ENCODE data around the gene C6orf136. TPM values are rescaled to one million over a fixed set of nuclear protein-coding genes. Genes with fewer than 3 reads are reported as not detected.

The C6orf136 gene
- total RNA-seq, 1 donor from 2014 or later, result 13.4 TPM

- Mint-ChIP-seq H3K27me3 (ENCODE audit: low read depth) (no peaks in the 10 kb centered on the region), H3K4me3 (ENCODE audit: unreplicated experiment) (peak within 1 kb of the TSS; percentile 81), H3K9me3 (ENCODE audit: low read depth) (no peaks in the 10 kb centered on the region), H3K27ac (ENCODE audit: unreplicated experiment) (peak within 1 kb of the TSS; percentile 89), H3K4me1 (ENCODE audit: low read depth) (peaks cover 25% of the 10 kb centered on the region), H3K36me3 (ENCODE audit: low read depth) (peaks cover 15% of the 10 kb centered on the region)
- TF ChIP-seq, protein P1, sequence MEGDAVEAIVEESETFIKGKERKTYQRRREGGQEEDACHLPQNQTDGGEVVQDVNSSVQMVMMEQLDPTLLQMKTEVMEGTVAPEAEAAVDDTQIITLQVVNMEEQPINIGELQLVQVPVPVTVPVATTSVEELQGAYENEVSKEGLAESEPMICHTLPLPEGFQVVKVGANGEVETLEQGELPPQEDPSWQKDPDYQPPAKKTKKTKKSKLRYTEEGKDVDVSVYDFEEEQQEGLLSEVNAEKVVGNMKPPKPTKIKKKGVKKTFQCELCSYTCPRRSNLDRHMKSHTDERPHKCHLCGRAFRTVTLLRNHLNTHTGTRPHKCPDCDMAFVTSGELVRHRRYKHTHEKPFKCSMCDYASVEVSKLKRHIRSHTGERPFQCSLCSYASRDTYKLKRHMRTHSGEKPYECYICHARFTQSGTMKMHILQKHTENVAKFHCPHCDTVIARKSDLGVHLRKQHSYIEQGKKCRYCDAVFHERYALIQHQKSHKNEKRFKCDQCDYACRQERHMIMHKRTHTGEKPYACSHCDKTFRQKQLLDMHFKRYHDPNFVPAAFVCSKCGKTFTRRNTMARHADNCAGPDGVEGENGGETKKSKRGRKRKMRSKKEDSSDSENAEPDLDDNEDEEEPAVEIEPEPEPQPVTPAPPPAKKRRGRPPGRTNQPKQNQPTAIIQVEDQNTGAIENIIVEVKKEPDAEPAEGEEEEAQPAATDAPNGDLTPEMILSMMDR (IDR thresholded peaks at IDR 0.05), result peak; percentile 72
- peak; percentile 95 for DNase-seq (ENCODE audit: low spot score)
Observed at GRCh38 chr6:30626484-30627366, 20.2 kb upstream of the C6orf136 start, which contains the start of gene ATAT1. Gene ATAT1 (plus strand): TSS chr6:30626874.

GRCh38 chr6:30635834-30636233 lies 11.1 kb upstream of the C6orf136 start:
- Mint-ChIP-seq H3K27me3 (ENCODE audit: low read depth) (no peaks in the 10 kb centered on the region), H3K27ac (ENCODE audit: unreplicated experiment) (no peak overlapping the region), H3K4me1 (ENCODE audit: low read depth) (no peaks in the 10 kb centered on the region), H3K4me3 (ENCODE audit: unreplicated experiment) (no peak overlapping the region), H3K36me3 (ENCODE audit: low read depth) (peaks cover 24% of the 10 kb centered on the region), H3K9me3 (ENCODE audit: low read depth) (no peaks in the 10 kb centered on the region)
- TF ChIP-seq, protein P1 (IDR thresholded peaks at IDR 0.05), result no peak
- DNase-seq (ENCODE audit: low spot score), result no peak

- H3K9me3 Mint-ChIP-seq (ENCODE audit: low read depth), result no peaks in the 10 kb centered on the region
- TF ChIP-seq, protein P1 (IDR thresholded peaks at IDR 0.05), result peak; percentile 23
- no peak for DNase-seq (ENCODE audit: low spot score)
- H3K36me3 Mint-ChIP-seq (ENCODE audit: low read depth), result peaks cover 15% of the 10 kb centered on the region
- H3K4me1 Mint-ChIP-seq (ENCODE audit: low read depth), result no peaks in the 10 kb centered on the region
- H3K27me3 Mint-ChIP-seq (ENCODE audit: low read depth), result no peaks in the 10 kb centered on the region
- H3K27ac Mint-ChIP-seq (ENCODE audit: unreplicated experiment), result no peak overlapping the region
- no peak overlapping the region for H3K4me3 Mint-ChIP-seq (ENCODE audit: unreplicated experiment)
Observed at GRCh38 chr6:30640481-30640880, 6.5 kb upstream of the C6orf136 start.

DNA sequence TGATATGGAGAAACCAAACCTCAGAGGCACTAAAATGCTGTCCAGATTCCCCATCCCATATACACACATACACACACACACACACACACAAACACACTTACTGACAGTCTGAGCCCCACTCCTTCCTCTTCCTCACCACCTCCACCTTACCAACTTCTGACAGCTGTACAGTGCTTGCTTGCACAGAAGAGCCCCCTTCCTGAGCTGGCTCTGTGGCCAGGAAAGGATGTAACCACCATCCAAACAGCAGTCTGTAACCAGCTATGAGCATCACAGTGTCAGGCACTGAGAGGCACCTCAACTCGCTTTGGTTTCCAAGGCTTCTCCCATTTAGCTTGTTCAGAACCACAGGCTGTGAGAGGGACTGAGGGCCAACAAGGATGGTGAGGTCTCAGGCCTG lies 5.9 kb upstream of the C6orf136 start:
- TF ChIP-seq, protein P1 (IDR thresholded peaks at IDR 0.05), result no peak
- Mint-ChIP-seq H3K27ac (ENCODE audit: unreplicated experiment) (no peak overlapping the region), H3K4me3 (ENCODE audit: unreplicated experiment) (no peak overlapping the region), H3K9me3 (ENCODE audit: low read depth) (no peaks in the 10 kb centered on the region), H3K4me1 (ENCODE audit: low read depth) (peaks cover 3% of the 10 kb centered on the region), H3K27me3 (ENCODE audit: low read depth) (no peaks in the 10 kb centered on the region), H3K36me3 (ENCODE audit: low read depth) (peaks cover 12% of the 10 kb centered on the region)
- DNase-seq (ENCODE audit: low spot score), result no peak

GRCh38 chr6:30643656-30644055 lies 3.3 kb upstream of the C6orf136 start:
- Mint-ChIP-seq H3K27me3 (ENCODE audit: low read depth) (no peaks in the 10 kb centered on the region), H3K4me1 (ENCODE audit: low read depth) (peaks cover 17% of the 10 kb centered on the region), H3K9me3 (ENCODE audit: low read depth) (no peaks in the 10 kb centered on the region), H3K27ac (ENCODE audit: unreplicated experiment) (peak overlapping the region; percentile 54), H3K4me3 (ENCODE audit: unreplicated experiment) (no peak overlapping the region), H3K36me3 (ENCODE audit: low read depth) (peaks cover 12% of the 10 kb centered on the region)
- DNase-seq (ENCODE audit: low spot score), result no peak
- TF ChIP-seq, protein P1 (IDR thresholded peaks at IDR 0.05), result no peak

All from chondrocyte (in vitro differentiated cells).